H9 (cell line): ENCODE measurements around the gene FXYD3. TPM values are rescaled to one million over a fixed set of nuclear protein-coding genes. Genes with fewer than 3 reads are reported as not detected.

Experiments
- DNase-seq: peaks from one replicate; pipeline ENCODE4 v3.0.0-alpha.2; 2017
- H2AFZ ChIP-seq: one replicate; pipeline ENCODE4 v1.6.1; 2013; ENCODE audit warnings: mild to moderate bottlenecking, low read length, control low read depth, moderate library complexity
- H2AK5ac ChIP-seq: 2 replicates; pipeline ENCODE4 v1.6.1; 2013; ENCODE audit warnings: low read length, control low read depth, mixed read lengths; ENCODE audit not compliant: insufficient read length
- H2BK120ac ChIP-seq: one replicate; pipeline ENCODE4 v1.6.1; 2013; ENCODE audit warnings: low read depth, mild to moderate bottlenecking, low read length, control low read depth, inconsistent platforms; ENCODE audit not compliant: poor library complexity, severe bottlenecking
- H2BK12ac ChIP-seq: 2 replicates; pipeline ENCODE4 v1.6.1; 2013; ENCODE audit warnings: low read length, control low read depth, mixed read lengths, low read depth; ENCODE audit not compliant: insufficient read length
- H2BK15ac ChIP-seq: 2 replicates; pipeline ENCODE4 v1.6.1; 2013; ENCODE audit warnings: low read depth, low read length, control low read depth
- H2BK20ac ChIP-seq: one replicate; pipeline ENCODE4 v1.6.1; 2013; ENCODE audit warnings: low read depth, mild to moderate bottlenecking, low read length, control low read depth, inconsistent platforms; ENCODE audit not compliant: poor library complexity, severe bottlenecking
- H2BK5ac ChIP-seq: 2 replicates; pipeline ENCODE4 v1.6.1; 2013; ENCODE audit warnings: low read length, control low read depth, mixed read lengths; ENCODE audit not compliant: insufficient read length
- H3K14ac ChIP-seq: 2 replicates; pipeline ENCODE4 v1.6.1; 2013; ENCODE audit warnings: low read length, control low read depth; ENCODE audit not compliant: insufficient read depth
- H3K18ac ChIP-seq: 2 replicates; pipeline ENCODE4 v1.6.1; 2013; ENCODE audit warnings: low read depth, mild to moderate bottlenecking, mixed read lengths, low read length, control low read depth; ENCODE audit not compliant: insufficient read length
- H3K23ac ChIP-seq: 2 replicates; pipeline ENCODE4 v1.6.1; 2013; ENCODE audit warnings: low read length, control low read depth, mixed read lengths, low read depth; ENCODE audit not compliant: insufficient read length
- H3K23me2 ChIP-seq: 2 replicates; pipeline ENCODE4 v1.6.1; 2013; ENCODE audit warnings: low read depth, mild to moderate bottlenecking, mixed read lengths, low read length, control low read depth; ENCODE audit not compliant: insufficient read length, poor library complexity, severe bottlenecking
- H3K27ac ChIP-seq: 2 replicates; pipeline ENCODE4 v1.5.1; 2013; ENCODE audit warnings: low read length, control low read depth, mixed read lengths, low read depth; ENCODE audit not compliant: insufficient read length
- H3K27me3 ChIP-seq: 2 replicates; pipeline ENCODE4 v1.6.1; 2013; ENCODE audit warnings: low read length, control low read depth, inconsistent platforms; ENCODE audit not compliant: insufficient read depth
- H3K4ac ChIP-seq: 2 replicates; pipeline ENCODE4 v1.6.1; 2013; ENCODE audit warnings: low read depth, mild to moderate bottlenecking, control low read depth, inconsistent platforms, low read length, moderate library complexity
- H3K4me1 ChIP-seq: 2 replicates; pipeline ENCODE4 v1.6.1; 2013; ENCODE audit warnings: low read length, control low read depth, inconsistent platforms; ENCODE audit not compliant: insufficient read depth
- H3K4me2 ChIP-seq: 2 replicates; pipeline ENCODE4 v1.6.1; 2013; ENCODE audit warnings: low read length, control low read depth, mixed read lengths; ENCODE audit not compliant: insufficient read length, insufficient read depth
- H3K56ac ChIP-seq: 2 replicates; pipeline ENCODE4 v1.6.1; 2013; ENCODE audit warnings: low read depth, mild to moderate bottlenecking, mixed read lengths, low read length, control low read depth; ENCODE audit not compliant: insufficient read length
- H3K79me1 ChIP-seq: 2 replicates; pipeline ENCODE4 v1.6.1; 2013; ENCODE audit warnings: low read depth, mild to moderate bottlenecking, moderate library complexity, low read length, control low read depth, inconsistent platforms; ENCODE audit not compliant: insufficient read depth, poor library complexity, severe bottlenecking
- H3K79me2 ChIP-seq: 2 replicates; pipeline ENCODE4 v1.6.1; 2013; ENCODE audit warnings: low read length, control low read depth, inconsistent platforms; ENCODE audit not compliant: insufficient read depth
- H3K9ac ChIP-seq: 2 replicates; pipeline ENCODE4 v1.6.1; 2013; ENCODE audit warnings: low read length, control low read depth, mixed read lengths; ENCODE audit not compliant: insufficient read length; ENCODE audit errors: extremely low read depth
- H3K9me3 ChIP-seq: one replicate; pipeline ENCODE4 v1.6.1; 2013; ENCODE audit warnings: low read depth, low read length, inconsistent platforms; ENCODE audit not compliant: control insufficient read depth
- H3T11ph ChIP-seq: one replicate; pipeline ENCODE4 v1.6.1; 2013; ENCODE audit warnings: mild to moderate bottlenecking, low read length, control low read depth, inconsistent platforms
- H4K20me1 ChIP-seq: one replicate; pipeline ENCODE4 v1.6.1; 2013; ENCODE audit not compliant: control insufficient read depth, insufficient read length, insufficient read depth
- H4K5ac ChIP-seq: 2 replicates; pipeline ENCODE4 v1.6.1; 2013; ENCODE audit warnings: low read depth, mild to moderate bottlenecking, mixed read lengths, low read length, control low read depth; ENCODE audit not compliant: insufficient read length
- H4K8ac ChIP-seq: replicated peaks from 2 replicates; pipeline ENCODE4 v1.6.1; 2013; ENCODE audit warnings: low read length, control low read depth, mixed read lengths, low read depth; ENCODE audit not compliant: insufficient read length
- H4K91ac ChIP-seq: 2 replicates; pipeline ENCODE4 v1.6.1; 2013; ENCODE audit warnings: low read depth, mild to moderate bottlenecking, moderate library complexity, mixed read lengths, low read length, control low read depth; ENCODE audit not compliant: insufficient read length
- H3K27ac Mint-ChIP-seq, 3 experiments: 2 replicates in 2 of 3; 3 replicates in 1 of 3; pipeline ENCODE4 v1.8.0; 2020 to 2021; ENCODE audit warnings: mixed read lengths in 3 of 3, mild to moderate bottlenecking in 1 of 3, moderate library complexity in 1 of 3
- H3K27me3 Mint-ChIP-seq: 2 replicates; pipeline ENCODE4 v1.8.0; 2021; ENCODE audit warnings: low read depth, mild to moderate bottlenecking, moderate library complexity, mixed read lengths
- H3K36me3 Mint-ChIP-seq, 3 experiments: 2 replicates in 2 of 3; 3 replicates in 1 of 3; pipeline ENCODE4 v1.8.0; 2020 to 2021; ENCODE audit warnings: low read depth in 3 of 3, mixed read lengths in 3 of 3; ENCODE audit not compliant: insufficient read depth in 1 of 3
- H3K4me1 Mint-ChIP-seq, 2 experiments: 2 replicates each; pipeline ENCODE4 v1.8.0; 2020; ENCODE audit warnings: mixed read lengths in 2 of 2
- H3K4me3 Mint-ChIP-seq, 2 experiments: 2 replicates in 1 of 2; 3 replicates in 1 of 2; pipeline ENCODE4 v1.8.0; 2020 to 2021; ENCODE audit warnings: mild to moderate bottlenecking in 2 of 2, mixed read lengths in 2 of 2, moderate library complexity in 1 of 2
- H3K9me3 Mint-ChIP-seq, 2 experiments: 2 replicates in 1 of 2; 3 replicates in 1 of 2; pipeline ENCODE4 v1.8.0; 2020; ENCODE audit warnings: mild to moderate bottlenecking in 2 of 2, mixed read lengths in 2 of 2, moderate library complexity in 1 of 2
- CTCF ChIP-seq: fragments of 200-600 bp; sonication (generic); conservative IDR thresholded peaks from 3 replicates; pipeline ENCODE4 v1.8.0; 2021; ENCODE audit warnings: antibody characterized with exemption, mild to moderate bottlenecking
- WGBS: extraction: QIAGEN DNeasy Blood & Tissue Kit; methylation state at CpG from one replicate; pipeline ENCODE4 v1.1.7; 2013; ENCODE audit warnings: missing lambda C conversion rate, low lambda C conversion rate, mixed read lengths; ENCODE audit not compliant: insufficient read length; ENCODE audit errors: extremely low coverage; 5-methylcytosine and 5-hydroxymethylcytosine counted together
- total RNA-seq: library from RNA; stranded (reverse); gene quantifications from 2 replicates; pipeline ENCODE4 v1.2.1, GENCODE V29; 2021

The FXYD3 gene
- total RNA-seq, 1 experiment from 2014 or later, result 1.5 TPM

- H4K91ac ChIP-seq, result no peak overlapping the region
- H2AFZ ChIP-seq, result no peak overlapping the region
- no peak overlapping the region for H3K56ac ChIP-seq
- H3K4ac ChIP-seq, result no peak overlapping the region
- no peak overlapping the region for H3K18ac ChIP-seq
- H3K36me3 Mint-ChIP-seq, result no peaks in the 10 kb centered on the region; a peak in 1 of 7 replicates
- H2BK5ac ChIP-seq, result no peak overlapping the region
- no peak overlapping the region for H3K4me3 Mint-ChIP-seq
- peaks cover 5% of the 10 kb centered on the region; the same call in 1 of the 2 replicates for H3K4me1 ChIP-seq
- H3K23me2 ChIP-seq, result no peaks in the 10 kb centered on the region
- H3K27me3 ChIP-seq, result no peaks in the 10 kb centered on the region
- H2BK12ac ChIP-seq, result no peak overlapping the region
- H3K9me3 Mint-ChIP-seq, result peaks cover 3 to 6% of the 10 kb centered on the region in 2 experiments; a peak in 3 of 5 replicates
- H3K27ac ChIP-seq, result no peak overlapping the region
- no peak overlapping the region for H3K14ac ChIP-seq
- H3K79me1 ChIP-seq, result no peaks in the 10 kb centered on the region
- H4K8ac ChIP-seq, result no peak overlapping the region
- no peak overlapping the region for H4K5ac ChIP-seq
- no peak overlapping the region for H3K27ac Mint-ChIP-seq
- TF ChIP-seq CTCF, result no peak
- H4K20me1 ChIP-seq, result no peaks in the 10 kb centered on the region
- H2BK15ac ChIP-seq, result no peak overlapping the region
- no peak overlapping the region for H2BK120ac ChIP-seq
- no peak overlapping the region for H3T11ph ChIP-seq
- H3K4me2 ChIP-seq, result no peak overlapping the region
- peaks cover 7 to 14% of the 10 kb centered on the region in 2 experiments for H3K4me1 Mint-ChIP-seq
- H3K9me3 ChIP-seq, result no peaks in the 10 kb centered on the region
- no peak overlapping the region for H2AK5ac ChIP-seq
- H2BK20ac ChIP-seq, result no peak overlapping the region
- H3K27me3 Mint-ChIP-seq, result peaks cover 6% of the 10 kb centered on the region
- no peaks in the 10 kb centered on the region for H3K79me2 ChIP-seq
- no peak overlapping the region for H3K9ac ChIP-seq
- no CpG with 5 or more reads among the region's 8 CpGs for WGBS
- DNase-seq, result no peak
- H3K23ac ChIP-seq, result no peak overlapping the region
Observed at GRCh38 chr19:35073941-35074340, 41.7 kb upstream of the FXYD3 start.
